Fibroblast of lung (primary cell): ENCODE measurements around the gene OSBP2. TPM values are rescaled to one million over a fixed set of nuclear protein-coding genes. Genes with fewer than 3 reads are reported as not detected.

Source experiments
- DNase-seq, 2 donors: peaks; one replicate each; pipeline versions ENCODE4 v3.0.0 to v3.0.0-alpha.2; 2010; ENCODE audit warnings: low read depth in 2 of 2
- H2AFZ ChIP-seq: 2 replicates; pipeline ENCODE4 v1.5.1; 2012; ENCODE audit warnings: low read length, control low read depth, inconsistent platforms
- H3K27ac ChIP-seq: 2 replicates; pipeline ENCODE4 v1.5.1; 2011; ENCODE audit warnings: low read length, control low read depth; ENCODE audit not compliant: insufficient read depth
- H3K27me3 ChIP-seq: 2 replicates; pipeline ENCODE4 v1.5.1; 2011; ENCODE audit warnings: mild to moderate bottlenecking, low read length; ENCODE audit not compliant: control insufficient read depth, insufficient read depth
- H3K36me3 ChIP-seq: 2 replicates; pipeline ENCODE4 v1.5.1; 2011; ENCODE audit warnings: low read length; ENCODE audit not compliant: control insufficient read depth, insufficient read depth
- H3K4me1 ChIP-seq: 2 replicates; pipeline ENCODE4 v1.5.1; 2011; ENCODE audit warnings: low read length; ENCODE audit not compliant: control insufficient read depth, insufficient read depth; ENCODE audit errors: extremely low read depth
- H3K4me2 ChIP-seq: 2 replicates; pipeline ENCODE4 v1.5.1; 2011; ENCODE audit warnings: low read length, control low read depth; ENCODE audit not compliant: insufficient read depth; ENCODE audit errors: extremely low read depth
- H3K4me3 ChIP-seq, 4 experiments: fragments of 200-600 bp in 1 of 4; sonication (generic) in 1 of 4; replicated peaks in 1 of 4; 2 replicates each; pipeline ENCODE4 v1.5.1; 2011 to 2016; ENCODE audit warnings: low read length in 4 of 4, low read depth in 3 of 4, mild to moderate bottlenecking in 3 of 4, control low read depth in 2 of 4, inconsistent platforms in 1 of 4, mixed read lengths in 1 of 4; ENCODE audit not compliant: insufficient read depth in 1 of 4; ENCODE audit errors: control extremely low read depth in 1 of 4
- H3K79me2 ChIP-seq: 2 replicates; pipeline ENCODE4 v1.5.1; 2012; ENCODE audit warnings: mild to moderate bottlenecking, low read length, inconsistent platforms; ENCODE audit not compliant: control insufficient read depth, insufficient read depth
- H3K9ac ChIP-seq: 2 replicates; pipeline ENCODE4 v1.5.1; 2011; ENCODE audit warnings: mild to moderate bottlenecking, low read length, control low read depth; ENCODE audit not compliant: insufficient read depth
- H3K9me3 ChIP-seq: 2 replicates; pipeline ENCODE4 v1.5.1; 2012; ENCODE audit warnings: low read depth, low read length; ENCODE audit not compliant: control insufficient read depth, insufficient read depth
- H4K20me1 ChIP-seq: 2 replicates; pipeline ENCODE4 v1.5.1; 2011; ENCODE audit warnings: low read length; ENCODE audit not compliant: control insufficient read depth, insufficient read depth; ENCODE audit errors: extremely low read depth
- EZH2 ChIP-seq: IDR thresholded peaks from 2 replicates; pipeline ENCODE4 v1.5.1; 2012; ENCODE audit warnings: low read length, control low read depth, mild to moderate bottlenecking; ENCODE audit errors: missing control alignments
- polyA plus RNA-seq, 2 donors: library from polyadenylated mRNA; depleted of rRNA in 1 of 2; stranded (reverse) in 1 of 2; unstranded in 1 of 2; fragments of >200 nt; gene quantifications; 2 replicates each; pipeline ENCODE4 v1.2.1, GENCODE V29; 2011 to 2012; ENCODE audit warnings: missing spikeins in 1 of 2
- total RNA-seq: library from RNA; depleted of rRNA; stranded (reverse); fragments of >200 nt; gene quantifications from 2 replicates; pipeline ENCODE4 v1.2.1, GENCODE V29; 2014
- TF ChIP-seq, protein P1 (sequence below), 2 donors: IDR thresholded peaks in 1 of 2; conservative IDR thresholded peaks in 1 of 2; 1 replicate in 1 of 2; 2 replicates in 1 of 2; pipeline ENCODE4 v1.5.1; 2011 to 2012; ENCODE audit warnings: low read length in 2 of 2, control low read depth in 1 of 2, inconsistent platforms in 1 of 2, low read depth in 1 of 2, mild to moderate bottlenecking in 1 of 2

Gene OSBP2
- total and polyA plus RNA-seq, 2 donors (not counting 1 experiment from before 2014, with no cell fraction given) = 0.40 to 3.8 TPM

DNA sequence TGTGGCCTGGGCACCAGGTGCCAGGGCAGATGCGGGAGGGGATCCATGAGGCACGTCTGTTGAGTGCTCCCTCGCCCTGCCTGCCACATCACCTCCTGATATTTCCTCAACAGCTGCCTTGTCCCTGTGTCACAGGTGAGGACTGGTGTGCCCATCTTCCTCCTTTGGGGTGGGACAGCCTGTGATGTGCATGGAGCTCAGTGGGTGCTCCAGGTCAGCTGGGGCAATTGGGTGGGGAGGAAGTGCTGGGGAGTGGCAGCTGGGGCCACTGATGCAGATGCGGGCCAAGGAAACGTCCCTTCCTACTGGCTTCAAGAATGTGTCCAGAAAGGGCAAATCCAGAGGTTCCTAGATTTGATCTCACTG lies 190.3 kb downstream of the OSBP2 start:
- Histone ChIP-seq H3K27ac (no peak overlapping the region), H3K4me2 (no peak overlapping the region), H3K9me3 (no peaks in the 10 kb centered on the region), H3K36me3 (no peaks in the 10 kb centered on the region), H4K20me1 (no peaks in the 10 kb centered on the region), H3K27me3 (no peaks in the 10 kb centered on the region), H3K79me2 (no peaks in the 10 kb centered on the region), H2AFZ (no peak overlapping the region), H3K4me1 (no peaks in the 10 kb centered on the region), H3K4me3 (no peak overlapping the region), H3K9ac (no peak overlapping the region)
- no peak for DNase-seq
- TF ChIP-seq, protein P1, sequence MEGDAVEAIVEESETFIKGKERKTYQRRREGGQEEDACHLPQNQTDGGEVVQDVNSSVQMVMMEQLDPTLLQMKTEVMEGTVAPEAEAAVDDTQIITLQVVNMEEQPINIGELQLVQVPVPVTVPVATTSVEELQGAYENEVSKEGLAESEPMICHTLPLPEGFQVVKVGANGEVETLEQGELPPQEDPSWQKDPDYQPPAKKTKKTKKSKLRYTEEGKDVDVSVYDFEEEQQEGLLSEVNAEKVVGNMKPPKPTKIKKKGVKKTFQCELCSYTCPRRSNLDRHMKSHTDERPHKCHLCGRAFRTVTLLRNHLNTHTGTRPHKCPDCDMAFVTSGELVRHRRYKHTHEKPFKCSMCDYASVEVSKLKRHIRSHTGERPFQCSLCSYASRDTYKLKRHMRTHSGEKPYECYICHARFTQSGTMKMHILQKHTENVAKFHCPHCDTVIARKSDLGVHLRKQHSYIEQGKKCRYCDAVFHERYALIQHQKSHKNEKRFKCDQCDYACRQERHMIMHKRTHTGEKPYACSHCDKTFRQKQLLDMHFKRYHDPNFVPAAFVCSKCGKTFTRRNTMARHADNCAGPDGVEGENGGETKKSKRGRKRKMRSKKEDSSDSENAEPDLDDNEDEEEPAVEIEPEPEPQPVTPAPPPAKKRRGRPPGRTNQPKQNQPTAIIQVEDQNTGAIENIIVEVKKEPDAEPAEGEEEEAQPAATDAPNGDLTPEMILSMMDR (conservative IDR thresholded peaks at IDR 0.05 in 1 of 2, IDR thresholded peaks at IDR 0.05 in 1 of 2; ENCODE audit: low read depth in 1 of 2, low read length in 2 of 2) = no peak
- TF ChIP-seq EZH2 = no peak

DNA sequence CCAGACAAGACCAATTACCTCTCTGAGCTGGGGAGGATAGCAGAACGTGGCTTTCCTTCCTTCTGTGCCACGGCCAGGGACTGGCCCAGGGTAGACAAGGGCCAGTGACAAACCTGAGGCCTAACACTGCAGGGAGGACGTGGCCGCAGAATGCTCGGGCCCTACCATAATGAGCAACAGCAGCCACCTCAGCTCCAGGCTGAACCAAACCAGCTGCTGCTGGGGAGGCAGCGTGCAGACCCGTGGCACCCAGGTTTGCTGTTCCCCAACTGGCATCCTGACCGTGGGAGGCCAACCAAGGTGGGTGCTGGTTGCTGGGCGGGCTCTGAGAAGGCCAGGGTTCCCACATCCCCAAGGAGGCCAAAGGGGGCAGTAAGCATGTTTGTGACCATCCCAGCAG lies 190.9 kb downstream of the OSBP2 start:
- Histone ChIP-seq H3K36me3 (no peaks in the 10 kb centered on the region), H3K9ac (no peak overlapping the region), H3K9me3 (no peaks in the 10 kb centered on the region), H4K20me1 (no peaks in the 10 kb centered on the region), H3K27ac (no peak overlapping the region), H2AFZ (no peak overlapping the region), H3K27me3 (no peaks in the 10 kb centered on the region), H3K4me3 (no peak overlapping the region), H3K4me1 (no peaks in the 10 kb centered on the region), H3K79me2 (no peaks in the 10 kb centered on the region), H3K4me2 (no peak overlapping the region)
- TF ChIP-seq, protein P1 (conservative IDR thresholded peaks at IDR 0.05 in 1 of 2, IDR thresholded peaks at IDR 0.05 in 1 of 2; ENCODE audit: low read depth in 1 of 2, low read length in 2 of 2) = no peak
- no peak for TF ChIP-seq EZH2
- DNase-seq = no peak

DNA sequence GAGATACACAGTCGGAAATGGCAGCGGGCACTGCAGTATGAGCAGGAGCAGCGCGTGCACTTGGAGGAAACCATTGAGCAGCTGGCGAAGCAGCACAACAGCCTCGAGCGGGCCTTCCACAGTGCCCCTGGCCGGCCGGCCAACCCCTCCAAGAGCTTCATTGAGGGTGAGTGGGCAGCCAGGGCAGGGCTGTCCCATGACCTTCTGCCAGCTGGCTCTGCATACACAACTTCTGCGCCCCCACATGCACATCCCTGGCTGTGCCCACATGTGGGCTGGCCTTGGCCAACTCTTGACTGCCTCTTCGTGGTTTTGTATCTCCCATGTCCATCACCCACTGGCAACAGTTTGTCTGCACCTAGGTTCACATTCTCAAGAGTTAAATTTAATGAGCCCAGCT lies 192.8 kb downstream of the OSBP2 start:
- no peaks in the 10 kb centered on the region for H3K27me3 ChIP-seq
- H2AFZ ChIP-seq = no peak overlapping the region
- no peak overlapping the region for H3K4me2 ChIP-seq
- H3K9me3 ChIP-seq = no peaks in the 10 kb centered on the region
- no peaks in the 10 kb centered on the region for H3K4me1 ChIP-seq
- no peaks in the 10 kb centered on the region for H3K79me2 ChIP-seq
- no peak overlapping the region for H3K27ac ChIP-seq
- no peaks in the 10 kb centered on the region for H4K20me1 ChIP-seq
- no peak overlapping the region for H3K4me3 ChIP-seq
- no peak overlapping the region for H3K9ac ChIP-seq
- DNase-seq = no peak
- TF ChIP-seq EZH2 = no peak
- TF ChIP-seq, protein P1 (conservative IDR thresholded peaks at IDR 0.05 in 1 of 2, IDR thresholded peaks at IDR 0.05 in 1 of 2; ENCODE audit: low read depth in 1 of 2, low read length in 2 of 2) = no peak
- H3K36me3 ChIP-seq = no peaks in the 10 kb centered on the region
